Neural cell (in vitro differentiated cells): ENCODE measurements around the gene CSK. TPM values are rescaled to one million over a fixed set of nuclear protein-coding genes. Genes with fewer than 3 reads are reported as not detected.

Experiments used
- H2AFZ ChIP-seq: fragments of 200-600, 300-800 bp; sonication (generic), shearing (Covaris generic); 2 replicates; pipeline ENCODE4 v1.6.0; 2014; ENCODE audit warnings: low read depth, mild to moderate bottlenecking, antibody characterized with exemption, low read length, moderate library complexity
- H3F3A ChIP-seq: fragments of 200-600 bp; shearing (Covaris generic); 2 replicates; pipeline ENCODE4 v1.6.1; 2016; ENCODE audit warnings: mild to moderate bottlenecking, moderate library complexity, mixed read lengths, antibody characterized with exemption, low read length; ENCODE audit not compliant: insufficient read depth, poor library complexity, severe bottlenecking
- H3K27ac ChIP-seq: fragments of 200-600, 300-800 bp; sonication (generic), shearing (Covaris generic); 2 replicates; pipeline ENCODE4 v1.5.1; 2014; ENCODE audit warnings: mild to moderate bottlenecking, low read length, moderate library complexity
- H3K27me3 ChIP-seq: fragments of 300-800, 200-600 bp; sonication (generic), shearing (Covaris generic); 2 replicates; pipeline ENCODE4 v1.6.0; 2014; ENCODE audit warnings: mild to moderate bottlenecking, low read depth, low read length, moderate library complexity; ENCODE audit not compliant: insufficient read depth
- H3K36me3 ChIP-seq: fragments of 300-800, 200-600 bp; sonication (generic), shearing (Covaris generic); 2 replicates; pipeline ENCODE4 v1.5.1; 2014; ENCODE audit warnings: mild to moderate bottlenecking, antibody characterized with exemption, low read length, moderate library complexity; ENCODE audit not compliant: insufficient read depth
- H3K4me2 ChIP-seq: fragments of 300-800, 200-600 bp; sonication (generic), shearing (Covaris generic); 2 replicates; pipeline ENCODE4 v1.6.0; 2014; ENCODE audit warnings: mild to moderate bottlenecking, low read length
- H3K4me3 ChIP-seq: fragments of 300-800, 200-600 bp; sonication (generic), shearing (Covaris generic); 2 replicates; pipeline ENCODE4 v1.5.1; 2014; ENCODE audit warnings: mild to moderate bottlenecking, low read length, moderate library complexity
- H3K79me2 ChIP-seq: fragments of 200-600 bp; shearing (Covaris generic); replicated peaks from 2 replicates; pipeline ENCODE4 v1.6.0; 2014; ENCODE audit warnings: mild to moderate bottlenecking, low read length, moderate library complexity; ENCODE audit not compliant: insufficient read depth
- H3K9ac ChIP-seq: fragments of 300-800, 200-600 bp; sonication (generic), shearing (Covaris generic); 2 replicates; pipeline ENCODE4 v1.6.1; 2016; ENCODE audit warnings: mild to moderate bottlenecking, low read length, mixed read lengths
- H3K9me2 ChIP-seq: fragments of 200-600 bp; shearing (Covaris generic); 2 replicates; pipeline ENCODE4 v1.6.1; 2016; ENCODE audit warnings: mild to moderate bottlenecking, low read length, mixed read lengths; ENCODE audit not compliant: insufficient read depth
- H3K9me3 ChIP-seq: fragments of 200-600, 300-800 bp; sonication (generic), shearing (Covaris generic); 2 replicates; pipeline ENCODE4 v1.6.1; 2016; ENCODE audit warnings: mild to moderate bottlenecking, mixed run types, low read length, moderate library complexity, mixed read lengths
- H4K20me1 ChIP-seq: fragments of 200-600 bp; shearing (Covaris generic); 2 replicates; pipeline ENCODE4 v1.6.1; 2016; ENCODE audit warnings: mild to moderate bottlenecking, mixed run types; ENCODE audit not compliant: insufficient read depth
- EP300 ChIP-seq: fragments of 450-650 bp; conservative IDR thresholded peaks from 2 replicates; pipeline ENCODE4 v1.6.1; 2014; ENCODE audit warnings: antibody characterized with exemption, mild to moderate bottlenecking, moderate library complexity; ENCODE audit not compliant: poor library complexity, severe bottlenecking
- EZH2 ChIP-seq: fragments of 200-600, 300-800 bp; shearing (Covaris generic), sonication (generic); IDR thresholded peaks from 2 replicates; pipeline ENCODE4 v1.6.1; 2014; ENCODE audit warnings: antibody characterized with exemption, low read length, borderline replicate concordance, mild to moderate bottlenecking; ENCODE audit not compliant: insufficient read depth, poor library complexity, severe bottlenecking
- MXI1 ChIP-seq: fragments of 450-650 bp; conservative IDR thresholded peaks from 2 replicates; pipeline ENCODE4 v1.6.1; 2014; ENCODE audit warnings: antibody characterized with exemption, mild to moderate bottlenecking; ENCODE audit not compliant: poor library complexity, severe bottlenecking
- POLR2AphosphoS5 ChIP-seq: IDR thresholded peaks from 2 replicates; pipeline ENCODE4 v1.6.1; 2012
- RAD21 ChIP-seq: fragments of 450-650 bp; conservative IDR thresholded peaks from 2 replicates; pipeline ENCODE4 v1.6.1; 2014; ENCODE audit warnings: antibody characterized with exemption, mild to moderate bottlenecking, moderate library complexity
- REST ChIP-seq: IDR thresholded peaks from 2 replicates; pipeline ENCODE4 v1.6.1; 2012; ENCODE audit warnings: borderline replicate concordance
- SMC3 ChIP-seq: fragments of 450-650 bp; conservative IDR thresholded peaks from 2 replicates; pipeline ENCODE4 v1.6.1; 2014; ENCODE audit warnings: antibody characterized with exemption, mild to moderate bottlenecking, moderate library complexity; ENCODE audit not compliant: poor library complexity
- TAF1 ChIP-seq: IDR thresholded peaks from 2 replicates; pipeline ENCODE4 v1.6.1; 2012; ENCODE audit warnings: low read depth
- polyA plus RNA-seq: library from polyadenylated mRNA; depleted of rRNA; stranded (reverse); fragments of >200 nt; gene quantifications from 2 replicates; pipeline ENCODE4 v1.2.3, GENCODE V29; 2014
- TF ChIP-seq, protein P1 (sequence below): fragments of 450-650 bp; IDR thresholded peaks from 2 replicates; pipeline ENCODE4 v1.5.1; 2014; ENCODE audit warnings: antibody characterized with exemption, mild to moderate bottlenecking, moderate library complexity; ENCODE audit not compliant: poor library complexity, severe bottlenecking

Gene CSK
- polyA plus RNA-seq, 1 donor from 2014 or later: 45.5 TPM

- H3K79me2 ChIP-seq: no peaks in the 10 kb centered on the region
- TF ChIP-seq MXI1 (no peak), EP300 (no peak), RAD21 (no peak), REST (no peak), TAF1 (no peak), EZH2 (no peak), POLR2AphosphoS5 (no peak), SMC3 (no peak)
- TF ChIP-seq, protein P1, sequence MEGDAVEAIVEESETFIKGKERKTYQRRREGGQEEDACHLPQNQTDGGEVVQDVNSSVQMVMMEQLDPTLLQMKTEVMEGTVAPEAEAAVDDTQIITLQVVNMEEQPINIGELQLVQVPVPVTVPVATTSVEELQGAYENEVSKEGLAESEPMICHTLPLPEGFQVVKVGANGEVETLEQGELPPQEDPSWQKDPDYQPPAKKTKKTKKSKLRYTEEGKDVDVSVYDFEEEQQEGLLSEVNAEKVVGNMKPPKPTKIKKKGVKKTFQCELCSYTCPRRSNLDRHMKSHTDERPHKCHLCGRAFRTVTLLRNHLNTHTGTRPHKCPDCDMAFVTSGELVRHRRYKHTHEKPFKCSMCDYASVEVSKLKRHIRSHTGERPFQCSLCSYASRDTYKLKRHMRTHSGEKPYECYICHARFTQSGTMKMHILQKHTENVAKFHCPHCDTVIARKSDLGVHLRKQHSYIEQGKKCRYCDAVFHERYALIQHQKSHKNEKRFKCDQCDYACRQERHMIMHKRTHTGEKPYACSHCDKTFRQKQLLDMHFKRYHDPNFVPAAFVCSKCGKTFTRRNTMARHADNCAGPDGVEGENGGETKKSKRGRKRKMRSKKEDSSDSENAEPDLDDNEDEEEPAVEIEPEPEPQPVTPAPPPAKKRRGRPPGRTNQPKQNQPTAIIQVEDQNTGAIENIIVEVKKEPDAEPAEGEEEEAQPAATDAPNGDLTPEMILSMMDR: no peak
- H4K20me1 ChIP-seq: no peaks in the 10 kb centered on the region
- no peak overlapping the region for H3K4me2 ChIP-seq
- H3K9me2 ChIP-seq: no peaks in the 10 kb centered on the region
- H3K27me3 ChIP-seq: no peaks in the 10 kb centered on the region
- no peaks in the 10 kb centered on the region for H3F3A ChIP-seq
- H3K36me3 ChIP-seq: no peaks in the 10 kb centered on the region
- no peaks in the 10 kb centered on the region for H3K9me3 ChIP-seq
- no peak overlapping the region for H3K27ac ChIP-seq
- no peak overlapping the region for H2AFZ ChIP-seq
- H3K9ac ChIP-seq: no peak overlapping the region
- no peak overlapping the region for H3K4me3 ChIP-seq
Measured at GRCh38 chr15:74839526-74840395, 57.9 kb downstream of the CSK start.

DNA sequence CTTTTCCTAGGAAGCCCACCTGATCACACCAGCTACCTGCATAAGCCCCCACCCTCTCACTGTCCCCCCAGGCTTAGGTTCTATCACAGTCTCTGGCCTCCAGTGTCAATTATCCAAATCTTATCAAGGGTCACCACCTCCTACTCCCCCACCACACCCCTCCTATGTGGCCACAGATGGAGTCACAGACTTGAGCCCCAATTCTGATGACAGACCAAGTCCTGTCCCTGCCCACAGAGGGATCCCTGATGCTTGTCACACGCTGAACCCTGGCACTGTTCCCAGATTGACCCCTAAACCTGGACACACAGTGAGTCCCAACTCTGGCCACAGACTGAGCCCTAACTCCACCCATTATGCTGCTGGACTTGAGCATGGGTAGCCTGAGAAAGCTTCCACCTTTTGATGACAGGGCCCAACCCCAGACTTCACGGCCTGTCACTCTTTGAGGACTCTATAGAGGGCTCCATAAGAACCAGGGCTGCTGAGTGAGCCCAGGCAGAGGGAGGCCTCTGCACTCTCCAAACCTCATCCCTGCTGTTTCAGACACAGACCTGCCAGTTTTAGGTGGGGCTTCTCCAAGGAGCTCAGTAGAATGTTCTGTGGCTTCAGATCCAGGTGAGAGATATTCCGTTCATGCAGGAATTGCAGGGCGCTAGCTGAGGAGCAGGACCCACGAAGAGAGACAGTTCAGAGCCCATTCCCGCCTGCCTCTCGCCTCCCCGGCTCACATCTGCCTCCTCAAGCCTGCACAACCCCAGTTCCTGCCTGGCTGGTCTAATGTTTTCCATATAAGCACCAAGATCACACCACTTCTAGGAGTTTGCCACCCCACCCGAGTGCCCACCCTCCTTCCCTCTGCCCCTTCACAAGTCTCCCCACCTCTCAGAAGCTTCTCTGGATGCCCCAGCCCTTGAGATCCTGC is 59.2 kb downstream of the CSK start:
- Histone ChIP-seq H3K9ac (no peak overlapping the region), H3K36me3 (no peaks in the 10 kb centered on the region), H3K27ac (no peak overlapping the region), H3F3A (no peaks in the 10 kb centered on the region), H3K79me2 (no peaks in the 10 kb centered on the region), H2AFZ (no peak overlapping the region), H3K4me2 (peak overlapping the region; percentile 25), H3K9me3 (no peaks in the 10 kb centered on the region), H3K9me2 (no peaks in the 10 kb centered on the region), H4K20me1 (no peaks in the 10 kb centered on the region), H3K27me3 (no peaks in the 10 kb centered on the region), H3K4me3 (peak overlapping the region; percentile 99)
- TF ChIP-seq RAD21 (no peak), TAF1 (no peak), POLR2AphosphoS5 (no peak), REST (no peak), EP300 (no peak), SMC3 (no peak), EZH2 (no peak), MXI1 (no peak)
- TF ChIP-seq, protein P1: no peak
